ENCODE data around the gene RSRP1. TPM values are rescaled to one million over a fixed set of nuclear protein-coding genes. Genes with fewer than 3 reads are reported as not detected.
A peak's percentile ranks its signal among the peaks of the same experiment; 100 is the strongest.

Gene RSRP1
- polyA plus RNA-seq, 2 of the 4 experiments (the other 2 are of a cell fraction) = 34.5 to 50.6 TPM

- TF ChIP-seq E2F6 (IDR thresholded peaks at IDR 0.05; ENCODE audit: borderline replicate concordance, low read depth) (no peak), CBX8 (IDR thresholded peaks at IDR 0.05) (no peak), SREBF2 (IDR thresholded peaks at IDR 0.05) (no peak), CEBPB (IDR thresholded peaks at IDR 0.05) (no peak), MYC (IDR thresholded peaks at IDR 0.05; ENCODE audit: borderline replicate concordance, low read length) (no peak), SMC3 (IDR thresholded peaks at IDR 0.05) (no peak), FOSL2 (IDR thresholded peaks at IDR 0.05) (no peak), FOSL2 (CRISPR knock-in tag; IDR thresholded peaks at IDR 0.05) (no peak)
Measured at GRCh38 chr1:25208092-25208491, 39.2 kb downstream of the RSRP1 start (continued).

DNA sequence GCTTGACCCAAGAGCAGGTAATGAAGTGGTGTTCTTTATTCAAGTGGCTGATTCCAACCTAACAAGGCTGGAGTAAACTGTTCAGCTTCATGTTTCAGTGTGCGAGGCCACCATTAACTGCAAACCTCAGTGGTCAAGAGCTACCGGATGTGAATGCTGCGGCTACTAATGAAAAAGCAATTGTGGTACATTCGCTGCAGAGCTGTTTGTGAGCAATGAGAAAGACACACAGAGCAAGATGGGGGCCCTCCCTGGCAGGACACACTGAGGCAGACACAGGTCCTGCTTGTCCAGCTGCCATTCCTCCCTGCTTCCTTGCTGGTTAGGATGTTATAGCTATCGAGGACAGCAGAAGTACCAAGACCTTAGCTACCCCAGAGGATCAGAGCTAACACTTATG is 41.1 kb downstream of the RSRP1 start:
- POLR2A ChIA-PET = no interaction called here
- 67% methylated on average over 5 of the region's 5 CpGs for WGBS (ENCODE audit: missing lambda C conversion rate)
- H3K4me2 ChIP-seq = no peak overlapping the region
- no peak overlapping the region for H3K27ac ChIP-seq
- CTCF ChIA-PET = interaction anchor here (0.9 to 3.9 kb wide), 9 partner anchors 15 to 357 kb away, joined by 3 to 40 read pairs (median 5); no protein-coding TSS in a partner anchor
- TF ChIP-seq MYC (IDR thresholded peaks at IDR 0.05; ENCODE audit: borderline replicate concordance, low read length) = no peak
- TF ChIP-seq CBX2 (IDR thresholded peaks at IDR 0.05; ENCODE audit: borderline replicate concordance, low read depth) = no peak
- TF ChIP-seq KDM1A (IDR thresholded peaks at IDR 0.05; ENCODE audit: low read depth) = no peak
- no peak for TF ChIP-seq POLR2A (IDR thresholded peaks at IDR 0.05; ENCODE audit: low read length)
- no peak for TF ChIP-seq SMC3 (IDR thresholded peaks at IDR 0.05)
- TF ChIP-seq RFX5 (IDR thresholded peaks at IDR 0.05) = no peak
- no peak for TF ChIP-seq MAZ (IDR thresholded peaks at IDR 0.05; ENCODE audit: borderline replicate concordance, low read depth, low read length)
- no peak for TF ChIP-seq CBX8 (IDR thresholded peaks at IDR 0.05)
- no peak for TF ChIP-seq KDM5A (IDR thresholded peaks at IDR 0.05)
- TF ChIP-seq EHF (CRISPR knock-in tag; IDR thresholded peaks at IDR 0.05) = no peak
- no peak overlapping the region for H3K4me3 ChIP-seq
- peak in 1 of 2 experiments; percentile 43; a peak in 1 of 6 replicates for ATAC-seq
- no peaks in the 10 kb centered on the region for H3K4me1 ChIP-seq
- H3K9me3 ChIP-seq = no peaks in the 10 kb centered on the region
- no peak for DNase-seq (ENCODE audit: low read depth in 1 of 2, low spot score in 1 of 2)
- no peak for FAIRE-seq

DNA sequence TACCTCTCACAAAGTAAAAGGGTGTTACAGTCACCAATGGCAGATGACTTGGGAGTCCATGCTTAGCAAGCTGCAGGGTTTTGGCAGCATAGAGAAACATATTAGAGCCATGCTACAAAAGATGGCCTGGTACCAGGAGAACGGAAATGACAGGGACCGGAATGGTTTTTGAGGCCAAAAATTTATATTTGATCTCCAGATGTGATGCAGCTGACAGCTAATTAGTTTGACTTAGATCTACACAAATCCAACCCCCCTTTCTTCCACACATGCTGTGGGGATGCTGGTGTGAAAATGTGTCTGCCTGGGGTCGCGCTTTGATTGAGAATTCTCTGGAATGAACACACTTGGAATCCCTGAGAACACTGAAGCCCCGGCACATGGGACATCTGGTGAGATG is 41.5 kb downstream of the RSRP1 start:
- POLR2A ChIA-PET = interaction anchor here (1.0 kb wide), 1 partner anchor 17 kb away, joined by 3 read pairs; no protein-coding TSS in a partner anchor

More for the DNA sequence above, 41.5 kb downstream of the RSRP1 start:
- TF ChIP-seq MAZ (IDR thresholded peaks at IDR 0.05; ENCODE audit: borderline replicate concordance, low read depth, low read length) (no peak), ZC3H11A (IDR thresholded peaks at IDR 0.05) (no peak), FOSL2 (IDR thresholded peaks at IDR 0.05) (no peak), FOSL2 (CRISPR knock-in tag; IDR thresholded peaks at IDR 0.05) (no peak), EP300 (IDR thresholded peaks at IDR 0.05) (no peak), CHD2 (IDR thresholded peaks at IDR 0.05; ENCODE audit: low read length, partially characterized antibody) (no peak), BHLHE40 (IDR thresholded peaks at IDR 0.05; ENCODE audit: low read depth, low read length) (no peak), TP53 (CRISPR knock-in tag; IDR thresholded peaks at IDR 0.05) (no peak), ESRRA (IDR thresholded peaks at IDR 0.05; ENCODE audit: borderline replicate concordance, low read length) (no peak), ZNF302 (CRISPR knock-in tag; IDR thresholded peaks at IDR 0.05) (no peak), RARB (CRISPR knock-in tag; IDR thresholded peaks at IDR 0.05) (no peak), FOSB (CRISPR knock-in tag; IDR thresholded peaks at IDR 0.05) (no peak), NPAS2 (CRISPR knock-in tag; IDR thresholded peaks at IDR 0.05; ENCODE audit: borderline replicate concordance) (no peak), HES2 (IDR thresholded peaks at IDR 0.05) (no peak), CBX8 (IDR thresholded peaks at IDR 0.05) (no peak), CEBPB (IDR thresholded peaks at IDR 0.05) (no peak), E2F6 (IDR thresholded peaks at IDR 0.05; ENCODE audit: borderline replicate concordance, low read depth) (no peak), HMGXB4 (CRISPR knock-in tag; IDR thresholded peaks at IDR 0.05; ENCODE audit: borderline replicate concordance) (no peak)
- TF ChIP-seq, protein P1, sequence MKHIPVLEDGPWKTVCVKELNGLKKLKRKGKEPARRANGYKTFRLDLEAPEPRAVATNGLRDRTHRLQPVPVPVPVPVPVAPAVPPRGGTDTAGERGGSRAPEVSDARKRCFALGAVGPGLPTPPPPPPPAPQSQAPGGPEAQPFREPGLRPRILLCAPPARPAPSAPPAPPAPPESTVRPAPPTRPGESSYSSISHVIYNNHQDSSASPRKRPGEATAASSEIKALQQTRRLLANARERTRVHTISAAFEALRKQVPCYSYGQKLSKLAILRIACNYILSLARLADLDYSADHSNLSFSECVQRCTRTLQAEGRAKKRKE (CRISPR knock-in tag; IDR thresholded peaks at IDR 0.05; ENCODE audit: low read depth) = no peak
- Histone ChIP-seq H3K27ac (no peak overlapping the region), H3K4me1 (no peaks in the 10 kb centered on the region), H3K4me2 (no peak overlapping the region), H3K4me3 (no peak overlapping the region), H3K9me3 (no peaks in the 10 kb centered on the region)
- FAIRE-seq = no peak
- DNase-seq (ENCODE audit: low read depth in 1 of 2, low spot score in 1 of 2) = no peak
- 60% methylated on average over 5 of the region's 5 CpGs for WGBS (ENCODE audit: missing lambda C conversion rate)
- CTCF ChIA-PET = interaction anchor here (0.6 to 3.9 kb wide), 20 partner anchors 9 to 357 kb away, joined by 3 to 40 read pairs (median 4); no protein-coding TSS in a partner anchor
- no peak for ATAC-seq
